Parathyroid adenoma (tissue), 2 donors: ENCODE data around the gene PNLIPRP1.
A peak's percentile ranks its signal among the peaks of the same experiment; 100 is the strongest.

ENCODE experiments used
- H2AFZ ChIP-seq: fragments of 300-600 bp; sonication (generic); one replicate; pipeline ENCODE4 v1.7.0; 2017; ENCODE audit warnings: antibody characterized with exemption, mild to moderate bottlenecking
- H3K27ac ChIP-seq: fragments of 300-600 bp; sonication (generic); one replicate; pipeline ENCODE4 v1.7.0; 2017
- H3K27me3 ChIP-seq: fragments of 300-600 bp; sonication (generic); one replicate; pipeline ENCODE4 v1.7.0; 2017; ENCODE audit warnings: low read length; ENCODE audit not compliant: control insufficient read depth, insufficient read depth
- H3K36me3 ChIP-seq: fragments of 300-600 bp; sonication (generic); one replicate; pipeline ENCODE4 v1.7.0; 2017; ENCODE audit warnings: low read length; ENCODE audit not compliant: control insufficient read depth, insufficient read depth
- H3K4me1 ChIP-seq: fragments of 300-600 bp; sonication (generic); one replicate; pipeline ENCODE4 v1.7.0; 2017; ENCODE audit warnings: control low read depth
- H3K4me2 ChIP-seq: fragments of 300-600 bp; sonication (generic); one replicate; pipeline ENCODE4 v1.7.0; 2017; ENCODE audit warnings: low read length
- H3K4me3 ChIP-seq: fragments of 300-600 bp; sonication (generic); one replicate; pipeline ENCODE4 v1.7.0; 2017; ENCODE audit warnings: low read depth, low read length
- H3K79me2 ChIP-seq: fragments of 300-600 bp; sonication (generic); one replicate; pipeline ENCODE4 v1.7.0; 2017; ENCODE audit warnings: control low read depth
- H3K9ac ChIP-seq: fragments of 300-600 bp; sonication (generic); one replicate; pipeline ENCODE4 v1.7.0; 2017; ENCODE audit warnings: mild to moderate bottlenecking
- H3K9me3 ChIP-seq: fragments of 300-600 bp; sonication (generic); one replicate; pipeline ENCODE4 v1.7.0; 2017; ENCODE audit warnings: low read length; ENCODE audit not compliant: control insufficient read depth
- CTCF ChIP-seq: fragments of 300-600 bp; sonication (generic); IDR thresholded peaks from one replicate; pipeline ENCODE4 v1.7.0; 2017; ENCODE audit warnings: antibody characterized with exemption, mild to moderate bottlenecking
- donor health status: primary hyperparathyroidism.

The PNLIPRP1 gene

DNA sequence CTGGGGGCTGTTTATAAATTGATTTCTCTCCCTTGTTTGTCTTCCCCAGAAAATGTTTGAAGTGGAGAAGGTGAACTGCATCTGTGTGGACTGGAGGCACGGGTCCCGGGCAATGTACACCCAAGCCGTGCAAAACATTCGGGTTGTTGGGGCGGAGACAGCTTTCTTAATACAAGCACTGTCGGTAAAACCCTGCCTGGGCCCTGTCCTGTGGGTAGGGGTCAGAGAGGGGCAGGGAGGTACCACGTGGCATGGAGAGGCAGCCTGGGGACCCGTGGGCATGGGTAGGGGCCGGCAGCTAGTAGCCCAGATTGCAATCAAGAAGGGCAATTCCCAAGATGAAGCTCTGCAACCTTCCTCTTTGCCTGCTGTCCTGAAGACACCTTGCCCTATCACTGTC, 36.1 kb downstream of the PNLIPRP1 start:
- H2AFZ ChIP-seq, result no peak overlapping the region
- H3K36me3 ChIP-seq, result no peaks in the 10 kb centered on the region
- H3K4me3 ChIP-seq, result no peak overlapping the region
- H3K27ac ChIP-seq, result no peak overlapping the region
- no peaks in the 10 kb centered on the region for H3K79me2 ChIP-seq
- no peaks in the 10 kb centered on the region for H3K4me1 ChIP-seq
- no peak overlapping the region for H3K9ac ChIP-seq
- no peak for TF ChIP-seq CTCF
- no peaks in the 10 kb centered on the region for H3K27me3 ChIP-seq
- no peaks in the 10 kb centered on the region for H3K9me3 ChIP-seq
- H3K4me2 ChIP-seq, result no peak overlapping the region

GRCh38 chr10:116627386-116627933, 36.7 kb downstream of the PNLIPRP1 start:
- peak overlapping the region; percentile 83 for H2AFZ ChIP-seq
- H3K79me2 ChIP-seq, result no peaks in the 10 kb centered on the region
- peak; percentile 47 for TF ChIP-seq CTCF
- H3K4me2 ChIP-seq, result peak overlapping the region; percentile 63
- H3K4me3 ChIP-seq, result no peak overlapping the region
- H3K9ac ChIP-seq, result no peak overlapping the region
- no peaks in the 10 kb centered on the region for H3K9me3 ChIP-seq
- H3K4me1 ChIP-seq, result no peaks in the 10 kb centered on the region
- no peaks in the 10 kb centered on the region for H3K36me3 ChIP-seq
- H3K27ac ChIP-seq, result no peak overlapping the region
- H3K27me3 ChIP-seq, result no peaks in the 10 kb centered on the region

- no peak for TF ChIP-seq CTCF
- H3K27me3 ChIP-seq, result no peaks in the 10 kb centered on the region
- no peak overlapping the region for H3K4me3 ChIP-seq
- H3K27ac ChIP-seq, result no peak overlapping the region
- no peaks in the 10 kb centered on the region for H3K36me3 ChIP-seq
- H3K4me2 ChIP-seq, result no peak overlapping the region
- H3K79me2 ChIP-seq, result no peaks in the 10 kb centered on the region
- no peaks in the 10 kb centered on the region for H3K4me1 ChIP-seq
- H3K9ac ChIP-seq, result no peak overlapping the region
- H3K9me3 ChIP-seq, result no peaks in the 10 kb centered on the region
- H2AFZ ChIP-seq, result no peak overlapping the region
These were observed 38.6 kb downstream of the PNLIPRP1 start for GRCh38 chr10:116629340-116629739.

GRCh38 chr10:116630020-116630419, 39.3 kb downstream of the PNLIPRP1 start:
- H3K4me2 ChIP-seq, result no peak overlapping the region
- no peaks in the 10 kb centered on the region for H3K79me2 ChIP-seq
- H3K9me3 ChIP-seq, result no peaks in the 10 kb centered on the region
- no peaks in the 10 kb centered on the region for H3K27me3 ChIP-seq
- H3K4me3 ChIP-seq, result no peak overlapping the region
- H3K36me3 ChIP-seq, result no peaks in the 10 kb centered on the region
- H2AFZ ChIP-seq, result no peak overlapping the region
- no peak for TF ChIP-seq CTCF
- H3K27ac ChIP-seq, result no peak overlapping the region
- no peaks in the 10 kb centered on the region for H3K4me1 ChIP-seq
- no peak overlapping the region for H3K9ac ChIP-seq

GRCh38 chr10:116631871-116632295, 41.1 kb downstream of the PNLIPRP1 start:
- Histone ChIP-seq H3K27me3 (no peaks in the 10 kb centered on the region), H3K9me3 (no peaks in the 10 kb centered on the region), H3K79me2 (no peaks in the 10 kb centered on the region), H3K36me3 (no peaks in the 10 kb centered on the region), H3K4me3 (no peak overlapping the region), H3K27ac (no peak overlapping the region), H3K9ac (no peak overlapping the region), H3K4me1 (no peaks in the 10 kb centered on the region), H2AFZ (no peak overlapping the region), H3K4me2 (no peak overlapping the region)
- TF ChIP-seq CTCF, result no peak
